Epithelial cell of esophagus (primary cell): Measurements from ENCODE around the gene SCG3.
A peak's percentile ranks its signal among the peaks of the same experiment; 100 is the strongest.

Experiments used
- DNase-seq: peaks from one replicate; pipeline ENCODE4 v3.0.0; 2010; ENCODE audit warnings: low read depth
- H3K4me3 ChIP-seq: 2 replicates; pipeline ENCODE4 v1.5.1; 2011; ENCODE audit warnings: mild to moderate bottlenecking, low read length, control low read depth
- TF ChIP-seq, protein P1 (sequence below): IDR thresholded peaks from 2 replicates; pipeline ENCODE4 v1.5.1; 2011; ENCODE audit warnings: low read depth, mild to moderate bottlenecking, low read length, control low read depth, inconsistent platforms; ENCODE audit not compliant: insufficient read depth; ENCODE audit errors: missing control alignments

The SCG3 gene

DNA sequence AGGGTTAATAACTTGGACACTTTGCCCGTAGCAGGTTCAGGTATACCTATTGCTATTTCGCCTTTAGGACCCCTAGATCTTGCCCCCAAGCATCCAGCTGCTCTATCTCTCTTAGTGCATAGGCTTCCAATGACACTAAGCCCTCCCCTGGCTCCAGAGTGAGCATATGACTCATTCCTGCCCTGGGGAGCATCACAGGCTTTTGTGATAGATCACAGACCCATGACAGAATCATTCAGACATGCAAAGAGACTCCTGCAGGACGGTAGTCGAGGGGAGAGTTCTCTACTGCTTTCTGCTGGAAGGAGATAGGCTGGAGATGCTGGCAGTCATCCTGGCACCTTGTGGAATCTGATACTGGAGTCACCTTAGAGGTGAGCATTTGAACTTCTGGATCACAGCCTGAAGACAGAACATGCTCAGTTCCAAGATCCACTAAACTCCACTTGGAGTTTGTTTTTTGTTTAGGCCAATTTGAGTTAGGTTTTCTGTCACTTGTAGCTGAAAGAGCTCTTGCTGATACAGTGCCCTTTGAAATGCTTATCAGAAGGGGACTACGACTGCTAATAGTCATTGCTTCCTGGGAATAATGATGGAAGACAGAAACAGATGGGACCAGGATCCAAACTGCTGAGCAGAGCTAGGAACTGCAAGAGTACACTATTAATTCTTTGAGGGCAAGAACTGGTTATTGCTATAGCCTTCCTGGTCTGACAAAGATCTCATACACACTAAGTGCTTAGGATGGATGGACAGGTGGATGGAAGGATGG is 45.2 kb downstream of the SCG3 start:
- DNase-seq: peak; percentile 95
- no peak overlapping the region for H3K4me3 ChIP-seq
- TF ChIP-seq, protein P1, sequence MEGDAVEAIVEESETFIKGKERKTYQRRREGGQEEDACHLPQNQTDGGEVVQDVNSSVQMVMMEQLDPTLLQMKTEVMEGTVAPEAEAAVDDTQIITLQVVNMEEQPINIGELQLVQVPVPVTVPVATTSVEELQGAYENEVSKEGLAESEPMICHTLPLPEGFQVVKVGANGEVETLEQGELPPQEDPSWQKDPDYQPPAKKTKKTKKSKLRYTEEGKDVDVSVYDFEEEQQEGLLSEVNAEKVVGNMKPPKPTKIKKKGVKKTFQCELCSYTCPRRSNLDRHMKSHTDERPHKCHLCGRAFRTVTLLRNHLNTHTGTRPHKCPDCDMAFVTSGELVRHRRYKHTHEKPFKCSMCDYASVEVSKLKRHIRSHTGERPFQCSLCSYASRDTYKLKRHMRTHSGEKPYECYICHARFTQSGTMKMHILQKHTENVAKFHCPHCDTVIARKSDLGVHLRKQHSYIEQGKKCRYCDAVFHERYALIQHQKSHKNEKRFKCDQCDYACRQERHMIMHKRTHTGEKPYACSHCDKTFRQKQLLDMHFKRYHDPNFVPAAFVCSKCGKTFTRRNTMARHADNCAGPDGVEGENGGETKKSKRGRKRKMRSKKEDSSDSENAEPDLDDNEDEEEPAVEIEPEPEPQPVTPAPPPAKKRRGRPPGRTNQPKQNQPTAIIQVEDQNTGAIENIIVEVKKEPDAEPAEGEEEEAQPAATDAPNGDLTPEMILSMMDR: no peak

DNA sequence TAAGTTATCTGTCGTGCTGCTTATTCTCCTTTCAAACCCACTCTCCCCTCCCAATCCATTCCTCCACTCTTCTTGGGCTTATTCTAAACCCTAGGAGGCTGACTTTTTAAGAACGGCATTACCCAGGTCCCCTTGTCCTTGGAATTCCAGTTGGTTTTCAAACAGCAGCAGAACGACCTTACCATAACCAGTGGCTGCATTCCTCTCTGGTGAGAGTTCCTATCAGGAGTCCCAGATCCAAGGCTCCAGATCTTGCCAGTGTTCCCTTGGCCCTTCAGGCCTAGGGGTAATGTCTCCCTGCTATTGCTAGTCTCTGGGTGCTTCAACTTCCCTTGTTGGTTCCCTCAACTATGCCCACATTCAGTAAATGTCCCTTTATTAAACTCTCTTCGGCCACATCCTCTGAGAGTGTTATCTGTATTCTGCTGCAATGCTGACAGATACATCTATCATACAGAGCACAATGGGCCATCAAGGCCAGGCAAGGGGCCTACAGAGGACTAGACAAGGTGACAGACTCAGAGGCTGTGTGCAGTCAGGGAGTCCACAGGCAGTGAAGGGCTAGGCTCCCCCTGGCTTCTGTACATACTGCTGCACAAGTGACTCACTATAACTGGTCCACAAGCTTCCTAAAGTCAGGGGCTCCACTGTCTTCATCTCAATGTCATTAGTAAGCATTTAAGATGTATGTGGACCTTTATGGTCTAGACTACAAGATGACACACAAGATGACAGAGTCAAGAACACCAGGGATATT is 46.0 kb downstream of the SCG3 start:
- DNase-seq: peak; percentile 22

DNA sequence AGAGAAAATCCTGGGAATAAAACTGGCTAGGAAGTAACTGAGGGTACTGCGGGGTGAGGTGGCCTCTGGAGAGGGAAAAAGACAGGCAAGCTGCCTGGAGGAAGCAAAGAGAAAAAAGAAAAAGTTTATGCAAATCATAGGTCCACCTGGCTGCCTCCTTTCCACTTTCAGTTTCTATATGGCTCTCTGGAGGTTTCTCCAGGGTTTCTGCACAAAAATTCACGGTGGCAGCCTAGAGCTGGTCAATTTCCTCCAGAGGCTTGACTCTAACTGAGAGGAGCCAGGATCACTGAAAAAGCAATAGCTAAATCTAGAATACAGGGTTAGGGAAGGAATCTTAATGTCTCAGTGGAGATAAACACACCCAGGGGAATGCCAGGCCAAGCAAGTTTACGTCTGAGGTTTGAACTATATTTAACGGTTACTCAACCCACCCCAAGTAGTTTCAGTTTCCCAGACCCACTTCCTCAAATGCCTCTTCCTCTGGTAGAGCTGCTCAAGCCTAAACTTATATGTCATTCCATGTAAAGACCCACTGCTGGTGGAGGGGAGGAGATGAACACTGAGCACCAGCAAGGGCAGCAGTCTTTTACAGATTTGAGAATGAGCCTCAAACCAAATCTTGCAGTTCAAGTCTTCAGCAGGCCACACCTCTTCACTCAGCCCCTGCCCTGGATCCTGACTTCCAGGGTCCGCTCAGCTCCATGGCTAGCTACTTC is 50.4 kb downstream of the SCG3 start:
- DNase-seq: no peak
- H3K4me3 ChIP-seq: no peak overlapping the region
- TF ChIP-seq, protein P1: no peak

More for the DNA sequence above, 46.0 kb downstream of the SCG3 start:
- TF ChIP-seq, protein P1: no peak
- H3K4me3 ChIP-seq: no peak overlapping the region

DNA sequence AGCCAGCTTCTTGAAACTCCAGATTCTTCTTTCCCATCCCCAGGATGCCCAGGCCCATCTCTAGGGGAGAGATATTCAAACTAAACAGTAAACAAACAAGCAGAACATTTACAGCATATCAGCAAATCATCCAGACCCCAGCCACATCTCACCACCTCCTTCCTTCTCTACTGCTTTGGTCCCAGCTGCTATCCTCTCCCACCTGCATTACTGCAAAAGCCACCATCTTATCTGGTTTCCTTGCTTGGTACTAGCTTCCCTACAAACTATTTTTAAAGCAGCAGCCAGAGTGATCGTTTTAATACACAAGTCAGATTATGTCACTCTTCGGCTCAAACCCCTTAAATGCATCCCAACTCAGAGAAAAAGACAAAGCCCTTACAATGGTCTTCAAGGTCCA is 51.3 kb downstream of the SCG3 start:
- H3K4me3 ChIP-seq: no peak overlapping the region
- no peak for DNase-seq
- TF ChIP-seq, protein P1: no peak

DNA sequence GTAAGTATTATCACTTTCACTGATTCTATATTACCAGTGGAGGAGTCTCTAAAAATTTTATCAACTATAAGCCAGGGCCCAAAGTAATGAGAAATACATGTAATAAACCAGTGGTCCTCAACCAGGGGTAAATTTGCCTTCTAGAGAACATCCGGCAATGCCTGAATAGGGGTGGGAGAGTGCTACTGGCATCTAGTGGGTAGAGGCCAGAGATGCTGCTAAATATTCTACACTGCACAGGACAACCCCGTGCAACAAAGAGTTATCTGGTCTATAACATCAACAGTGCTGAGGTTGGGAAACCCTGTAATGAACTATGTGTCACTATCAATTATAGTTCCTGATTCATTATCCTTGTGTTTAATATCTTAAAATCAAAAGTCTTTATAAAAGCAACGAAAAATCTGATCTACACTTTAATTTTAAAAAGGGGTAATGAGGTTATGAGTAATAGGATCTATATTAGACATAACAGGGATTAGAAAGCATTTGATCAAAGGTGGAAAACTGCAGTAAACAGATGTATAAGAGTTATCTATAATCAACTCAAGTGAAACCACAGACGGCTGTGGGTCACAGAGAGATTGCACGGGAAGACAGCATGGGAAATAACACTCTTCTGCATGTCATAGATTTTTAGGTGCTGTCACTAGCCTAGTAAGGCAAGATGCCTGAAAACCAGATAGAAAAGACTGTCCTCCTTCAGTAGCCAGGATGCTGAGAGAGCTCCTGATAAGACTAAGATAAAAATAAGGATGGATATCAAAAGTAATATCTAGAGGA is 54.1 kb downstream of the SCG3 start:
- DNase-seq: no peak
- no peak overlapping the region for H3K4me3 ChIP-seq
- TF ChIP-seq, protein P1: no peak

DNA sequence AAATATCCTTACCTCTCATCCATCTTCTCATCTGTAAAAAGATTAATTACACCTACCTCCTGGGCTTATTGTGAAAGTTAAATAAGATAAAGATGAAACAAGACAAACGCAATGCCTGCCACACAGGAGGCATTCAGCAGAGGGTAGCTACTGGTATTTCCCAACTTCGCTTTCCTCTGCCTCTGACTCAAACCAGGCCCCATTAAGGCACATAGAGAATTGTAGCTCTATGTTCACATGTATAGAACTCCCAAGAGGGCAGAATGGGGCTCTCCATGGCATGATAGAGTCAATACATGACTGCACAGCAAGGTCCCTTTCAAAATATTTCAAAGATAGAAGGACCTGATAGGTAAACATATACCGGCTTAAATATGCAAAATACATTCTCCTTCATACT is 54.8 kb downstream of the SCG3 start:
- TF ChIP-seq, protein P1: no peak
- no peak overlapping the region for H3K4me3 ChIP-seq
- DNase-seq: peak; percentile 18
